Measurements from ENCODE around the gene TRAF7.
"Not testable (repeated sequence)": the region's sequence is repeated elsewhere in the genome, so short reads cannot be mapped to it uniquely, and the experiment has no call there.

The TRAF7 gene

GRCh38 chr16:2155091-2155950 is at the start of gene TRAF7:
Gene TRAF7 (plus strand): TSS chr16:2155782. CDS start chr16:2163921, 8,139 bp downstream.
- TF ChIP-seq CTCF (IDR thresholded peaks at IDR 0.05) = no peak

- no peak for TF ChIP-seq CTCF (IDR thresholded peaks at IDR 0.05)
These were observed 40.0 kb upstream of the TRAF7 start for GRCh38 chr16:2115591-2115973.

- no peak for TF ChIP-seq CTCF (IDR thresholded peaks at IDR 0.05)
These were observed 33.7 kb upstream of the TRAF7 start for GRCh38 chr16:2121853-2122252.

DNA sequence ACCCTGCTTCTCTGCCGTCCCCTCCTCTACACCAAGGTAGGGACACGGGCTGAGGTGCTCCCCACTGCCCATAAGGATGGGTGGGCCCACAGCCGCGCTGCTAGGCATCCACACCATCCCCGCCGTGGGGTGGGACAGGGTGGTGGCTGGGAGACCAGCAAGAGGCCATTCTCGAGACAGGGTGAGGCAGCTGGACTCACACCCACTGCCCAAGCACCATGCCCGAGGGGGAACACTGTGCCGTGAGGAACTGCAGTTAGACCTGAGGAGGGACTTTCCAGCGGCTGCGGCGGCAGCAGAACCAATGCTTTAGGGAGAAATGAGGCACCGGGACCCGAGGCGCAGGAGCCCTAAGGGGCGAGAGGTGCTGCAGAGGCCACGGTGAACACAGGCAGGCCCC is 33.2 kb upstream of the TRAF7 start:
- TF ChIP-seq CTCF (IDR thresholded peaks at IDR 0.05) = no peak

- not testable (repeated sequence) for TF ChIP-seq CTCF (IDR thresholded peaks at IDR 0.05)
These were observed 19.7 kb upstream of the TRAF7 start, which contains the start of gene PKD1 for GRCh38 chr16:2135770-2136490. Gene PKD1 (minus strand): TSS chr16:2135898. CDS start chr16:2135689, 209 bp downstream.

- no peak for TF ChIP-seq CTCF (IDR thresholded peaks at IDR 0.05)
These were observed 12.4 kb upstream of the TRAF7 start for GRCh38 chr16:2142942-2143877.
